HL-60 (cell line): ENCODE data around the gene ADAM22.

Experiments
- POLR2AphosphoS5 ChIP-seq: IDR thresholded peaks from 2 replicates; pipeline ENCODE4 v1.6.1; 2012; ENCODE audit warnings: low read depth
- TF ChIP-seq, protein P1 (sequence below): IDR thresholded peaks from one replicate; pipeline ENCODE4 v1.5.1; 2011; ENCODE audit warnings: low read length, control low read depth, inconsistent platforms; ENCODE audit not compliant: insufficient read depth

DNA sequence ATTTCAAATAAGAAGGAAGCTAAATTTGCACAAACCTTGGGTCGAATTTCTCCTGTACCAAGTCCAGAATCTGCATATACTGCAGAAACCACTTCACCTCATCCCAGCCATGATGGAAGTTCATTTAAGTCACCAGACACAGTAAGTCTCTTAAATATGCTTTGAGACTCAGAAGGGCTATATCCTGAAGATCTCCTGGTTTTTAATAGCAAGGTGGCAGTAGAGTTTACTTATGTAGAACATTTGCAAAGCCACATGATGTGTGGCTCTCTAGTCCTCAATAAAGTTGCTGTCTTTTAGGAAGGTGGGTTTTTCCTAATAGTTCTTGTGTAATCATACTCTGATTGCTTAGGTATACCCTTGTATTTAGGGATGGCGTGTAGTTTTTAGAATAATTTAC is 49.0 kb upstream of the ADAM22 start:
- TF ChIP-seq POLR2AphosphoS5: no peak
- TF ChIP-seq, protein P1, sequence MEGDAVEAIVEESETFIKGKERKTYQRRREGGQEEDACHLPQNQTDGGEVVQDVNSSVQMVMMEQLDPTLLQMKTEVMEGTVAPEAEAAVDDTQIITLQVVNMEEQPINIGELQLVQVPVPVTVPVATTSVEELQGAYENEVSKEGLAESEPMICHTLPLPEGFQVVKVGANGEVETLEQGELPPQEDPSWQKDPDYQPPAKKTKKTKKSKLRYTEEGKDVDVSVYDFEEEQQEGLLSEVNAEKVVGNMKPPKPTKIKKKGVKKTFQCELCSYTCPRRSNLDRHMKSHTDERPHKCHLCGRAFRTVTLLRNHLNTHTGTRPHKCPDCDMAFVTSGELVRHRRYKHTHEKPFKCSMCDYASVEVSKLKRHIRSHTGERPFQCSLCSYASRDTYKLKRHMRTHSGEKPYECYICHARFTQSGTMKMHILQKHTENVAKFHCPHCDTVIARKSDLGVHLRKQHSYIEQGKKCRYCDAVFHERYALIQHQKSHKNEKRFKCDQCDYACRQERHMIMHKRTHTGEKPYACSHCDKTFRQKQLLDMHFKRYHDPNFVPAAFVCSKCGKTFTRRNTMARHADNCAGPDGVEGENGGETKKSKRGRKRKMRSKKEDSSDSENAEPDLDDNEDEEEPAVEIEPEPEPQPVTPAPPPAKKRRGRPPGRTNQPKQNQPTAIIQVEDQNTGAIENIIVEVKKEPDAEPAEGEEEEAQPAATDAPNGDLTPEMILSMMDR: no peak
